ENCODE data around the gene DNAH14. TPM values are rescaled to one million over a fixed set of nuclear protein-coding genes. Genes with fewer than 3 reads are reported as not detected.

The DNAH14 gene
- total and polyA plus RNA-seq, 2 donors (not counting 1 experiment from before 2014, with no cell fraction given): not detected

GRCh38 chr1:224957696-224958095 lies 28.2 kb downstream of the DNAH14 start:
- Histone ChIP-seq H3K27me3 (replicated peaks in 1 of 4; ENCODE audit: control extremely low read depth in 1 of 4, control insufficient read depth in 3 of 4, insufficient read depth in 4 of 4, low read length in 3 of 4) (no peaks in the 10 kb centered on the region), H3K9ac (ENCODE audit: low read length) (no peak overlapping the region), H3K36me3 (replicated peaks in 1 of 2; ENCODE audit: control extremely low read depth in 1 of 2, control insufficient read depth in 1 of 2, extremely low read depth in 1 of 2, insufficient read depth in 2 of 2, low read length in 1 of 2) (no peaks in the 10 kb centered on the region), H3K4me1 (ENCODE audit: control insufficient read depth in 2 of 2, insufficient read depth in 2 of 2, low read length in 2 of 2) (no peaks in the 10 kb centered on the region), H3K4me2 (replicated peaks; ENCODE audit: low read depth, low read length, poor library complexity, severe bottlenecking) (no peak overlapping the region), H3K27ac (ENCODE audit: low read length in 2 of 2) (no peak overlapping the region), H4K20me1 (ENCODE audit: control insufficient read depth, insufficient read depth, low read length, poor library complexity, severe bottlenecking) (no peaks in the 10 kb centered on the region), H3K9me3 (ENCODE audit: control extremely low read depth in 1 of 3, control insufficient read depth in 2 of 3, insufficient read depth in 1 of 3, low read length in 2 of 3) (no peaks in the 10 kb centered on the region), H3K4me3 (ENCODE audit: control extremely low read depth in 1 of 5, extremely low read depth in 1 of 5, insufficient read depth in 1 of 5, low read depth in 2 of 5, low read length in 4 of 5) (no peak overlapping the region), H3K79me2 (ENCODE audit: control insufficient read depth, insufficient read depth, low read length) (no peaks in the 10 kb centered on the region), H2AFZ (ENCODE audit: insufficient read depth, low read depth, low read length, poor library complexity, severe bottlenecking) (no peak overlapping the region)
- H3K4me3 Mint-ChIP-seq: no peak overlapping the region
- H3K9me3 Mint-ChIP-seq (ENCODE audit: insufficient read depth): no peaks in the 10 kb centered on the region
- TF ChIP-seq CTCF (IDR thresholded peaks at IDR 0.05): no peak
- no peak for TF ChIP-seq EZH2 (IDR thresholded peaks at IDR 0.05; ENCODE audit: borderline replicate concordance, insufficient read depth, low read depth, low read length, poor library complexity, severe bottlenecking)
- intact Hi-C loops (cut with micrococcal nuclease): no loop called here
- no peak for DNase-seq
- CTCF ChIA-PET: no interaction called here
- POLR2A ChIA-PET: no interaction called here
- 73% methylated on average over 3 of the region's 3 CpGs for WGBS (ENCODE audit: insufficient coverage)
- no peaks in the 10 kb centered on the region for H3K4me1 Mint-ChIP-seq
- H3K27me3 Mint-ChIP-seq: no peaks in the 10 kb centered on the region
- H3K27ac Mint-ChIP-seq: no peak overlapping the region
- ATAC-seq (ENCODE audit: low read depth): no peak

GRCh38 chr1:224958490-224958889 lies 29.0 kb downstream of the DNAH14 start:
- no peak for DNase-seq
- Histone ChIP-seq H3K4me3 (ENCODE audit: control extremely low read depth in 1 of 5, extremely low read depth in 1 of 5, insufficient read depth in 1 of 5, low read depth in 2 of 5, low read length in 4 of 5) (no peak overlapping the region), H2AFZ (ENCODE audit: insufficient read depth, low read depth, low read length, poor library complexity, severe bottlenecking) (no peak overlapping the region), H3K4me2 (replicated peaks; ENCODE audit: low read depth, low read length, poor library complexity, severe bottlenecking) (no peak overlapping the region), H3K27ac (ENCODE audit: low read length in 2 of 2) (no peak overlapping the region), H3K36me3 (replicated peaks in 1 of 2; ENCODE audit: control extremely low read depth in 1 of 2, control insufficient read depth in 1 of 2, extremely low read depth in 1 of 2, insufficient read depth in 2 of 2, low read length in 1 of 2) (no peaks in the 10 kb centered on the region), H3K27me3 (replicated peaks in 1 of 4; ENCODE audit: control extremely low read depth in 1 of 4, control insufficient read depth in 3 of 4, insufficient read depth in 4 of 4, low read length in 3 of 4) (no peaks in the 10 kb centered on the region), H3K4me1 (ENCODE audit: control insufficient read depth in 2 of 2, insufficient read depth in 2 of 2, low read length in 2 of 2) (no peaks in the 10 kb centered on the region), H3K9ac (ENCODE audit: low read length) (no peak overlapping the region), H3K79me2 (ENCODE audit: control insufficient read depth, insufficient read depth, low read length) (no peaks in the 10 kb centered on the region), H4K20me1 (ENCODE audit: control insufficient read depth, insufficient read depth, low read length, poor library complexity, severe bottlenecking) (no peaks in the 10 kb centered on the region), H3K9me3 (ENCODE audit: control extremely low read depth in 1 of 3, control insufficient read depth in 2 of 3, insufficient read depth in 1 of 3, low read length in 2 of 3) (no peaks in the 10 kb centered on the region)
- H3K27ac Mint-ChIP-seq: no peak overlapping the region
- no peak overlapping the region for H3K4me3 Mint-ChIP-seq
- WGBS (ENCODE audit: insufficient coverage): 100% methylated on average over 1 of the region's 1 CpG
- intact Hi-C loops (cut with micrococcal nuclease): no loop called here
- ATAC-seq (ENCODE audit: low read depth): no peak
- no peaks in the 10 kb centered on the region for H3K4me1 Mint-ChIP-seq
- no peaks in the 10 kb centered on the region for H3K27me3 Mint-ChIP-seq
- ChIA-PET CTCF (no interaction called here), POLR2A (no interaction called here)
- no peaks in the 10 kb centered on the region for H3K9me3 Mint-ChIP-seq (ENCODE audit: insufficient read depth)
- TF ChIP-seq CTCF (IDR thresholded peaks at IDR 0.05) (no peak), EZH2 (IDR thresholded peaks at IDR 0.05; ENCODE audit: borderline replicate concordance, insufficient read depth, low read depth, low read length, poor library complexity, severe bottlenecking) (no peak)

All from B cell (primary cell).